Astrocyte of the hippocampus (primary cell): ENCODE measurements around the gene ZNFX1.

Source experiments
- DNase-seq: peaks from one replicate; pipeline ENCODE4 v3.0.0; 2011; ENCODE audit warnings: low read depth, low spot score

The ZNFX1 gene

GRCh38 chr20:49292010-49292409 is 14.2 kb upstream of the ZNFX1 start:
- no peak for DNase-seq

- DNase-seq = no peak
Measured at GRCh38 chr20:49291200-49291599, 13.3 kb upstream of the ZNFX1 start.

- DNase-seq = no peak
Measured at GRCh38 chr20:49290608-49291191, 12.8 kb upstream of the ZNFX1 start.

GRCh38 chr20:49288784-49289696 is 11.2 kb upstream of the ZNFX1 start:
- no peak for DNase-seq

- DNase-seq = no peak
Measured at GRCh38 chr20:49288250-49288751, 10.4 kb upstream of the ZNFX1 start.

GRCh38 chr20:49287555-49288249 is 9.8 kb upstream of the ZNFX1 start:
- DNase-seq = peak; percentile 40

- DNase-seq = peak; percentile 22
Measured at GRCh38 chr20:49286689-49287551, 9.1 kb upstream of the ZNFX1 start.

GRCh38 chr20:49285813-49286494 is 8.1 kb upstream of the ZNFX1 start:
- DNase-seq = no peak

GRCh38 chr20:49285233-49285668 is 7.4 kb upstream of the ZNFX1 start:
- DNase-seq = no peak

- no peak for DNase-seq
Measured at GRCh38 chr20:49284818-49285217, 7.0 kb upstream of the ZNFX1 start.

- DNase-seq = no peak
Measured at GRCh38 chr20:49283703-49284625, 6.1 kb upstream of the ZNFX1 start.

GRCh38 chr20:49283176-49283702 is 5.4 kb upstream of the ZNFX1 start:
- no peak for DNase-seq

GRCh38 chr20:49282584-49283171 is 4.8 kb upstream of the ZNFX1 start:
- no peak for DNase-seq

GRCh38 chr20:49281913-49282467 is 4.1 kb upstream of the ZNFX1 start:
- DNase-seq = no peak

- DNase-seq = no peak
Measured at GRCh38 chr20:49281059-49281912, 3.4 kb upstream of the ZNFX1 start.

- DNase-seq = no peak
Measured at GRCh38 chr20:49280463-49281058, 2.7 kb upstream of the ZNFX1 start.
